LoVo (cell line): ENCODE results near the gene CYFIP1.
"Not testable (repeated sequence)": the region's sequence is repeated elsewhere in the genome, so short reads cannot be mapped to it uniquely, and the experiment has no call there.

ENCODE experiments used
- DNase-seq: peaks from one replicate; pipeline ENCODE4 v3.0.0-alpha.2; 2016; ENCODE audit warnings: low spot score

CYFIP1 gene

GRCh38 chr15:22980189-22981050 is at the start of gene CYFIP1:
CYFIP1 (minus strand) TSS chr15:22980368; CDS start chr15:22947285, 33,083 bp downstream.
- peak; percentile 95 for DNase-seq

GRCh38 chr15:23026218-23026617 is 46.0 kb upstream of the CYFIP1 start:
- no peak for DNase-seq

GRCh38 chr15:23022156-23022555 is 42.0 kb upstream of the CYFIP1 start:
- DNase-seq, result no peak

- no peak for DNase-seq
Measured at GRCh38 chr15:23014394-23015000, 34.3 kb upstream of the CYFIP1 start.

- DNase-seq, result no peak
Measured at GRCh38 chr15:23013681-23014080, 33.5 kb upstream of the CYFIP1 start.

- not testable (repeated sequence) for DNase-seq
Measured at GRCh38 chr15:23012616-23013015, 32.4 kb upstream of the CYFIP1 start.

GRCh38 chr15:23003736-23004135 is 23.6 kb upstream of the CYFIP1 start:
- DNase-seq, result no peak

GRCh38 chr15:23002920-23003319 is 22.8 kb upstream of the CYFIP1 start:
- DNase-seq, result no peak

GRCh38 chr15:22995795-22996194 is 15.6 kb upstream of the CYFIP1 start:
- no peak for DNase-seq

- DNase-seq, result no peak
Measured at GRCh38 chr15:22992024-22992326, 11.8 kb upstream of the CYFIP1 start.

- DNase-seq, result no peak
Measured at GRCh38 chr15:22989576-22990477, 9.7 kb upstream of the CYFIP1 start.

- no peak for DNase-seq
Measured at GRCh38 chr15:22988811-22989210, 8.6 kb upstream of the CYFIP1 start.

- not testable (repeated sequence) for DNase-seq
Measured at GRCh38 chr15:22981931-22982330, 1.8 kb upstream of the CYFIP1 start.

GRCh38 chr15:22981051-22981840 is 1.1 kb upstream of the CYFIP1 start:
- DNase-seq, result no peak

- DNase-seq, result peak; percentile 71
Measured at GRCh38 chr15:22979238-22980188, 655 bp downstream of the CYFIP1 start.

GRCh38 chr15:22978691-22979237 is 1.4 kb downstream of the CYFIP1 start:
- DNase-seq, result no peak

- no peak for DNase-seq
Measured at GRCh38 chr15:22974745-22975144, 5.4 kb downstream of the CYFIP1 start.

GRCh38 chr15:22973987-22974386 is 6.2 kb downstream of the CYFIP1 start:
- DNase-seq, result no peak

GRCh38 chr15:22973286-22973685 is 6.9 kb downstream of the CYFIP1 start:
- DNase-seq, result no peak

GRCh38 chr15:22969489-22969888 is 10.7 kb downstream of the CYFIP1 start:
- DNase-seq, result no peak
